Measurements from ENCODE around the gene MS4A12.

- TF ChIP-seq POLR2A (IDR thresholded peaks at IDR 0.05) = no peak
- no peak for TF ChIP-seq POLR2AphosphoS5 (IDR thresholded peaks at IDR 0.05)
- no peak for TF ChIP-seq CTCF (IDR thresholded peaks at IDR 0.05 in 8 of 11, conservative IDR thresholded peaks at IDR 0.05 in 3 of 11)
Observed at GRCh38 chr11:60511393-60511792, 18.8 kb downstream of the MS4A12 start.
